ENCODE results near the gene EIF3B. TPM values are rescaled to one million over a fixed set of nuclear protein-coding genes. Genes with fewer than 3 reads are reported as not detected.

The EIF3B gene
- total RNA-seq, 1 donor from 2014 or later, result 213 TPM

GRCh38 chr7:2371329-2371728 is 16.7 kb downstream of the EIF3B start:
- FAIRE-seq (no peak), DNase-seq (ENCODE audit: low read depth) (no peak)
- H3K4me1 ChIP-seq (ENCODE audit: insufficient read depth, low read length), result no peaks in the 10 kb centered on the region
- peaks cover 2% of the 10 kb centered on the region for H3K4me1 Mint-ChIP-seq (ENCODE audit: low read depth, unreplicated experiment)
- H3K27ac ChIP-seq (ENCODE audit: low read depth, low read length), result no peak overlapping the region
- H3K27ac Mint-ChIP-seq (ENCODE audit: unreplicated experiment), result no peak overlapping the region
- peaks cover 47% of the 10 kb centered on the region for H3K79me2 ChIP-seq (ENCODE audit: insufficient read depth, low read length)
- H3K27me3 Mint-ChIP-seq (ENCODE audit: low read depth, unreplicated experiment), result no peaks in the 10 kb centered on the region
- TF ChIP-seq EZH2 (IDR thresholded peaks at IDR 0.05; ENCODE audit: insufficient read depth, low read length) (no peak), CTCF (IDR thresholded peaks at IDR 0.05; ENCODE audit: insufficient read depth, low read depth, low read length) (no peak)
- peaks cover 79% of the 10 kb centered on the region for H4K20me1 ChIP-seq (ENCODE audit: insufficient read depth, low read length)
- H3K9me3 ChIP-seq (ENCODE audit: insufficient read depth, low read depth, low read length), result no peaks in the 10 kb centered on the region
- no peak overlapping the region for H3K9ac ChIP-seq (ENCODE audit: low read length)
- H3K4me3 ChIP-seq (ENCODE audit: insufficient read depth, low read depth, low read length), result no peak overlapping the region
- H3K4me3 Mint-ChIP-seq (ENCODE audit: unreplicated experiment), result no peak overlapping the region
- peaks cover 75% of the 10 kb centered on the region for H3K36me3 ChIP-seq (ENCODE audit: insufficient read depth, low read length)
- no peaks in the 10 kb centered on the region for H3K27me3 ChIP-seq (ENCODE audit: insufficient read depth, low read length)
- no peak overlapping the region for H2AFZ ChIP-seq (ENCODE audit: low read depth, low read length)
- H3K9me3 Mint-ChIP-seq (ENCODE audit: unreplicated experiment), result no peaks in the 10 kb centered on the region
- H3K36me3 Mint-ChIP-seq (ENCODE audit: low read depth, unreplicated experiment), result peaks cover 33% of the 10 kb centered on the region
- no peak overlapping the region for H3K4me2 ChIP-seq (ENCODE audit: low read length)

DNA sequence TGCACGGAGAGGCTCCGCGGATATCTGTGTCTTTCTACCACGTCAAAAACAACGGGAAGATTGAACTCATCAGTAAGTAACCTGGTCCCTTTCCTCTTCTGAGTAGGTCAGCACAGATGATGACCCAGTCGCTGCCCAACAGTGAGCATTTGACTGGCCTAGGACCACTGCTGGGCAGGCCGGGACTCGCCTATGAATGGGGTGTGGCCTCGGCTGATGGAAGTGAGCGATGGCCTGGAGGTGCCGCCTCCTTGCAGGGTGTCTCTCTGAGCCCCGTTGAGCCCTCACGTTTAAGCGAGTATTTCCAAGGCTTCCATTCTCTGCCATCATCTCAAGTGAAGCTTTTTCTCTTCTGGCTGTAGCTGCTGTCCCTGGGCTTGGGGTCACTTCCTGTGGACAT is 18.1 kb downstream of the EIF3B start:
- Mint-ChIP-seq H3K4me1 (ENCODE audit: low read depth, unreplicated experiment) (peaks cover 2% of the 10 kb centered on the region), H3K36me3 (ENCODE audit: low read depth, unreplicated experiment) (peaks cover 34% of the 10 kb centered on the region), H3K27ac (ENCODE audit: unreplicated experiment) (no peak overlapping the region), H3K9me3 (ENCODE audit: unreplicated experiment) (no peaks in the 10 kb centered on the region), H3K27me3 (ENCODE audit: low read depth, unreplicated experiment) (no peaks in the 10 kb centered on the region), H3K4me3 (ENCODE audit: unreplicated experiment) (no peak overlapping the region)
- Histone ChIP-seq H2AFZ (ENCODE audit: low read depth, low read length) (no peak overlapping the region), H3K79me2 (ENCODE audit: insufficient read depth, low read length) (peaks cover 59% of the 10 kb centered on the region), H3K4me3 (ENCODE audit: insufficient read depth, low read depth, low read length) (no peak overlapping the region), H3K27me3 (ENCODE audit: insufficient read depth, low read length) (no peaks in the 10 kb centered on the region), H3K4me2 (ENCODE audit: low read length) (no peak overlapping the region), H3K9ac (ENCODE audit: low read length) (no peak overlapping the region), H3K27ac (ENCODE audit: low read depth, low read length) (no peak overlapping the region), H4K20me1 (ENCODE audit: insufficient read depth, low read length) (peaks cover 83% of the 10 kb centered on the region), H3K4me1 (ENCODE audit: insufficient read depth, low read length) (no peaks in the 10 kb centered on the region), H3K9me3 (ENCODE audit: insufficient read depth, low read depth, low read length) (no peaks in the 10 kb centered on the region), H3K36me3 (ENCODE audit: insufficient read depth, low read length) (peaks cover 77% of the 10 kb centered on the region)
- DNase-seq (ENCODE audit: low read depth), result no peak
- TF ChIP-seq CTCF (IDR thresholded peaks at IDR 0.05; ENCODE audit: insufficient read depth, low read depth, low read length) (no peak), EZH2 (IDR thresholded peaks at IDR 0.05; ENCODE audit: insufficient read depth, low read length) (no peak)
- FAIRE-seq, result no peak

DNA sequence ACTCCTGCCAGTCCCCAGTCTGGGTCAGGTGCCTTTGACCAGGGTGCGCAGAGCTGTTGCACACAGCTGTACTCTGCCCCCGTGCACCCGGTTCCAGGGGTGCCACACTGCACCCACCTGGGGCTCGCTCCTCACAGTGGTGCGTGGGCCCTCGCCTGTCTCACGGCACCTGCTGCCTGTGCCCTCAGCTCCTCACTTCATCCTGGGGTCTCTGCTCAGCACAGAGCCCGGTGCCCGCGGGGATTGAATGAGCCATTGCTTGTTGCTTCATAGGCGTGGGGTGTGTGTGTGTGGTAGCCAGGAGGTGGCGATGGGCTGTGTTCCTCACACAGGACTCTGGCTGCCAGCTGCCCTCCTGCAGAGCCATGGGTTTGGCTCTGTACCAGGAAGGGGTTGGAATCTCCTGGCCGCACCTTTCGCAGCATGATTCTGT is 18.5 kb downstream of the EIF3B start:
- Histone ChIP-seq H3K79me2 (ENCODE audit: insufficient read depth, low read length) (peaks cover 63% of the 10 kb centered on the region), H3K4me1 (ENCODE audit: insufficient read depth, low read length) (no peaks in the 10 kb centered on the region), H4K20me1 (ENCODE audit: insufficient read depth, low read length) (peaks cover 86% of the 10 kb centered on the region), H2AFZ (ENCODE audit: low read depth, low read length) (no peak overlapping the region), H3K4me2 (ENCODE audit: low read length) (no peak overlapping the region), H3K36me3 (ENCODE audit: insufficient read depth, low read length) (peaks cover 75% of the 10 kb centered on the region), H3K9me3 (ENCODE audit: insufficient read depth, low read depth, low read length) (no peaks in the 10 kb centered on the region), H3K9ac (ENCODE audit: low read length) (no peak overlapping the region), H3K27me3 (ENCODE audit: insufficient read depth, low read length) (no peaks in the 10 kb centered on the region), H3K27ac (ENCODE audit: low read depth, low read length) (no peak overlapping the region), H3K4me3 (ENCODE audit: insufficient read depth, low read depth, low read length) (no peak overlapping the region)
- Mint-ChIP-seq H3K27me3 (ENCODE audit: low read depth, unreplicated experiment) (no peaks in the 10 kb centered on the region), H3K4me3 (ENCODE audit: unreplicated experiment) (no peak overlapping the region), H3K9me3 (ENCODE audit: unreplicated experiment) (no peaks in the 10 kb centered on the region), H3K27ac (ENCODE audit: unreplicated experiment) (no peak overlapping the region), H3K36me3 (ENCODE audit: low read depth, unreplicated experiment) (peaks cover 34% of the 10 kb centered on the region), H3K4me1 (ENCODE audit: low read depth, unreplicated experiment) (peaks cover 2% of the 10 kb centered on the region)
- FAIRE-seq (no peak), DNase-seq (ENCODE audit: low read depth) (no peak)
- TF ChIP-seq EZH2 (IDR thresholded peaks at IDR 0.05; ENCODE audit: insufficient read depth, low read length) (no peak), CTCF (IDR thresholded peaks at IDR 0.05; ENCODE audit: insufficient read depth, low read depth, low read length) (no peak)
